ENCODE results near the gene CMSS1. TPM values are rescaled to one million over a fixed set of nuclear protein-coding genes. Genes with fewer than 3 reads are reported as not detected.

CMSS1 gene
- total RNA-seq, 2 experiments from 2014 or later = 34.8 to 37.2 TPM

- POLR2A ChIA-PET = interaction anchor here (0.6 kb wide), 1 partner anchor 73 kb away, joined by 3 read pairs; no protein-coding TSS in a partner anchor
- DNase-seq = peak; percentile 20
- Mint-ChIP-seq H3K4me1 (peaks cover 19% of the 10 kb centered on the region), H3K27me3 (no peaks in the 10 kb centered on the region), H3K9me3 (peaks cover 18% of the 10 kb centered on the region), H3K36me3 (ENCODE audit: low read depth) (peaks cover 30% of the 10 kb centered on the region), H3K4me3 (no peak overlapping the region), H3K27ac (no peak overlapping the region)
- CTCF ChIA-PET = interaction anchor here (0.6 to 1.8 kb wide), 3 partner anchors 14 to 153 kb away, joined by 3 to 5 read pairs (median 4); no protein-coding TSS in a partner anchor
These were observed 326.7 kb downstream of the CMSS1 start for GRCh38 chr3:100144255-100144866.

DNA sequence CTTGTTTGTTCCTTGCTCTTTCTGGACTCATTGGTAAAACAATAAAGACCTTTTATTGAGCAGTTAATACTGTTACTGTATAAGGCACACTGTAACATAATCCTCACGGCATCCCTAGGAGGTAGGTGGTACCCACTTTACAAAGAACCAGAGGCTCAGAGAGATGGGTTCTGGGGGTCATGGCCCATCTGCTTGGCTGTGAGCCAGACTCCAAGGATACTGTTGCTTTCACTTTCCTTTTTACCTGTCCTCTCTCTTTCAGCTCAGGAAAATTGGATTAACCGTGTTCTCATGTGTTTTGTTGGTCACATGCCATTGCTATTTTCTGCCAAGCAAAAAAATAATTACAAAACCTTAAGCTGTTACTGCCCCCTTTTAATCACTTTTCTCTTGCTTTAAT is 331.5 kb downstream of the CMSS1 start:
- Mint-ChIP-seq H3K36me3 (ENCODE audit: low read depth) (peaks cover 48% of the 10 kb centered on the region), H3K27ac (no peak overlapping the region), H3K9me3 (peaks cover under 1% of the 10 kb centered on the region), H3K4me3 (no peak overlapping the region), H3K4me1 (peaks cover 22% of the 10 kb centered on the region), H3K27me3 (no peaks in the 10 kb centered on the region)
- CTCF ChIA-PET = interaction anchor here (1.2 kb wide), 1 partner anchor 13 kb away, joined by 4 read pairs; no protein-coding TSS in a partner anchor
- DNase-seq = no peak
- POLR2A ChIA-PET = no interaction called here

DNA sequence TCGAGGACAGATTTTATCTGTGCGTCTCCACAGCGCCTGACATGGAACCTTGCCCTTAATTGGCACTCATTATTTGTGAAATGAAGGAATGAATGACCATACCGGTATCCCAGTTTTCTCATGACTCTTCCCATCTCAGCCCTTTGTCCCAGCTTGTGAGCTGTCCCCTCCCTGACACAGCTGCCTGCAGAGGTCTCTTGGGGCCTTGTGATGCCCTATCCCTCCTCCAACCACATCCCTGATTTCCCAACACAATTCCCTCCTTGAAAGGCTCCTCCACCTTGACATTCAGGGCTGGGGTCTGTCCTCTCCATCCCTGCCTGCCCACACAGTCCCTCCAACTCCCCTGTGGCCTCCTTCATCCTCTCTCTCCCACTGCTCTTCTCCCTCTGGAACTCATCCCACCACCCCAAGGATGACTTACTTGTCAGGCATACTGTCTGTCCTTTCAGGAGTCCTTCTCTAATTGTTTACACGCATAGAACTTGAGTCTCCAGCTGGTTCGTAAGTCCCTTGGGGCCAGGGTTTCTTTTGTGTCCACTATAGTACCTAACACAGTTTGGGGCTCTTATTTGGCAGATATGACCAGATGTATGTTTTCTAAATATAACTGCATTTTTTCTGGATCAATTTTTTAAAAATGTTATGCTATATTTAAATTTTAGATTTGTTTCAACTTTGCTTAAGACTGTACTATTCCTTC is 332.2 kb downstream of the CMSS1 start:
- CTCF ChIA-PET = interaction anchor here (1.2 kb wide), 1 partner anchor 13 kb away, joined by 4 read pairs; no protein-coding TSS in a partner anchor
- Mint-ChIP-seq H3K4me1 (peaks cover 15% of the 10 kb centered on the region), H3K9me3 (no peaks in the 10 kb centered on the region), H3K4me3 (no peak overlapping the region), H3K27ac (peak overlapping the region; percentile 15), H3K36me3 (ENCODE audit: low read depth) (peaks cover 44% of the 10 kb centered on the region), H3K27me3 (no peaks in the 10 kb centered on the region)
- no peak for DNase-seq
- POLR2A ChIA-PET = no interaction called here

DNA sequence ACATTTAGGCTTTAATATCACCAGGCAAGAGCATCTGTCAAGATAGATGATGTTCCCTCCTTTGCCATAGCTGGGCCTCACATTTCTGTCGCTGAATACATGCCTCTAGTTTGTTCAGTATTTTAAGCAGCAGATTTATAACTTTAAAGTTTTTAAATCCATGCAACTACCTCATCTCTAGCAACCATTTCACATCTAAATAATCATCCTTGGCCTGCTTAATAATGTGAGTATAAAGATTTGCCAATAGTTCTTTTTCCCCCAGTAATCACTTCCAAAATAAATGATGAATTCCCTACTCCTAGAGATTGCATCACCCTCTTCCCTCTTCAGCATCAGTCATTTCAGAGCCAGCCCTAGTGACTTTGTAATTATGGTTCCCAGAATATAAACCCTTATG is 332.8 kb downstream of the CMSS1 start:
- H3K4me3 Mint-ChIP-seq = no peak overlapping the region
- H3K9me3 Mint-ChIP-seq = peaks cover 5% of the 10 kb centered on the region
- ChIA-PET CTCF (no interaction called here), POLR2A (no interaction called here)
- H3K4me1 Mint-ChIP-seq = peaks cover 13% of the 10 kb centered on the region
- no peak overlapping the region for H3K27ac Mint-ChIP-seq
- H3K36me3 Mint-ChIP-seq (ENCODE audit: low read depth) = peaks cover 50% of the 10 kb centered on the region
- no peak for DNase-seq
- no peaks in the 10 kb centered on the region for H3K27me3 Mint-ChIP-seq

- Mint-ChIP-seq H3K4me3 (no peak overlapping the region), H3K27ac (no peak overlapping the region), H3K9me3 (peaks cover 9% of the 10 kb centered on the region), H3K4me1 (peaks cover 11% of the 10 kb centered on the region), H3K36me3 (ENCODE audit: low read depth) (peaks cover 53% of the 10 kb centered on the region), H3K27me3 (no peaks in the 10 kb centered on the region)
- ChIA-PET CTCF (no interaction called here), POLR2A (no interaction called here)
- DNase-seq = no peak
These were observed 333.5 kb downstream of the CMSS1 start for GRCh38 chr3:100151024-100151707.

GRCh38 chr3:100154171-100154570 is 336.5 kb downstream of the CMSS1 start:
- Mint-ChIP-seq H3K27ac (no peak overlapping the region), H3K4me3 (no peak overlapping the region), H3K36me3 (ENCODE audit: low read depth) (peaks cover 53% of the 10 kb centered on the region), H3K27me3 (no peaks in the 10 kb centered on the region), H3K9me3 (peaks cover 19% of the 10 kb centered on the region), H3K4me1 (peaks cover 7% of the 10 kb centered on the region)
- no peak for DNase-seq
- ChIA-PET POLR2A (no interaction called here), CTCF (interaction anchor here (0.8 kb wide), 1 partner anchor 79 kb away, joined by 3 read pairs; no protein-coding TSS in a partner anchor)

DNA sequence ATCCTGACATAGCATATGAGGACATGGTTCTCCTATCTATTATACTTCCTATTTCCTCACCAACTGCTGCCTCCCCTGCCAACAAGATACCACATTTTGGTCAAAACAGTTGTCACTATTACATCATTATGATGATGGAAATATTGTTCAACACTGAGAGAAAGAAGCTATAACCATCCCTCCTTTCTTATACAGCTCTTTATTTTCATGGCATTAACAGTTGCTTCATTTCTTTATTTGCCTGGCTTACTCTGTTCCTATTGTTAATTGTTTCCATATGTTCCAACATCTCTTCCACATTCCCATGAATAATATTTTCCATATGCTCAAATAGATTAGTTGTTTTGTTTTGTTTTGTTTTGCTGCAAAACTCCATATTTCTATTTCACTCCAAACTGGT is 337.5 kb downstream of the CMSS1 start:
- H3K36me3 Mint-ChIP-seq (ENCODE audit: low read depth) = peaks cover 46% of the 10 kb centered on the region
- H3K9me3 Mint-ChIP-seq = peaks cover 19% of the 10 kb centered on the region
- POLR2A ChIA-PET = no interaction called here
- CTCF ChIA-PET = interaction anchor here (0.8 kb wide), 1 partner anchor 78 kb away, joined by 3 read pairs; no protein-coding TSS in a partner anchor
- no peaks in the 10 kb centered on the region for H3K27me3 Mint-ChIP-seq
- no peak for DNase-seq
- H3K4me1 Mint-ChIP-seq = no peaks in the 10 kb centered on the region
- no peak overlapping the region for H3K27ac Mint-ChIP-seq
- H3K4me3 Mint-ChIP-seq = no peak overlapping the region

- CTCF ChIA-PET = interaction anchor here (0.7 kb wide), 1 partner anchor 305 kb away, joined by 3 read pairs; no protein-coding TSS in a partner anchor
- Mint-ChIP-seq H3K9me3 (peaks cover 19% of the 10 kb centered on the region), H3K4me1 (no peaks in the 10 kb centered on the region), H3K4me3 (no peak overlapping the region), H3K36me3 (ENCODE audit: low read depth) (peaks cover 45% of the 10 kb centered on the region), H3K27me3 (no peaks in the 10 kb centered on the region), H3K27ac (no peak overlapping the region)
- POLR2A ChIA-PET = no interaction called here
- DNase-seq = no peak
These were observed 337.9 kb downstream of the CMSS1 start for GRCh38 chr3:100155590-100155989.

GRCh38 chr3:100157685-100158084 is 340.0 kb downstream of the CMSS1 start:
- Mint-ChIP-seq H3K27ac (no peak overlapping the region), H3K27me3 (no peaks in the 10 kb centered on the region), H3K9me3 (peaks cover 19% of the 10 kb centered on the region), H3K36me3 (ENCODE audit: low read depth) (peaks cover 32% of the 10 kb centered on the region), H3K4me1 (no peaks in the 10 kb centered on the region), H3K4me3 (no peak overlapping the region)
- POLR2A ChIA-PET = no interaction called here
- CTCF ChIA-PET = no interaction called here
- no peak for DNase-seq

- Mint-ChIP-seq H3K36me3 (ENCODE audit: low read depth) (peaks cover 25% of the 10 kb centered on the region), H3K27ac (no peak overlapping the region), H3K4me1 (no peaks in the 10 kb centered on the region), H3K27me3 (no peaks in the 10 kb centered on the region), H3K4me3 (no peak overlapping the region), H3K9me3 (peaks cover 19% of the 10 kb centered on the region)
- POLR2A ChIA-PET = no interaction called here
- no peak for DNase-seq
- CTCF ChIA-PET = no interaction called here
These were observed 341.3 kb downstream of the CMSS1 start for GRCh38 chr3:100158918-100159330.

- Mint-ChIP-seq H3K4me1 (no peaks in the 10 kb centered on the region), H3K4me3 (no peak overlapping the region), H3K9me3 (peaks cover 19% of the 10 kb centered on the region), H3K27me3 (no peaks in the 10 kb centered on the region), H3K27ac (no peak overlapping the region), H3K36me3 (ENCODE audit: low read depth) (peaks cover 23% of the 10 kb centered on the region)
- no peak for DNase-seq
- POLR2A ChIA-PET = no interaction called here
- CTCF ChIA-PET = no interaction called here
These were observed 341.9 kb downstream of the CMSS1 start for GRCh38 chr3:100159331-100160153.

DNA sequence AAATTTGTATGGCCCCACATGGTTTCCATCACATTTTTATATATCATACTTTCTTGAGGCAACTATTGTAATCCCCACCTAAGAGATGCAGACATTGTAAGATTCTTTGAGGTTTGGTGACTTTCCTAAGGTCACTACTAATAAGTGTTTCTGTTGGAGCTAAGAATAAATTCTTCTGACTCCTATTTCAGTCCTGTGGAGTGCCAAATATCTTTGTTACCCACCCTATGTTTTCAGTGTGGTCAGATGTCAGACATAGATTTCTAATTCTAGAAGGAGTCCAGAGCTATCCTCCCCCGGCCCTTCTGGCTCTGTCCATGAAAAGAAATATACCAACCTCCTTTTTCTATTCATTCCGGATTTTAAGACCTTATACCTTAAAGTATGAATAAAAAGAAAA is 342.9 kb downstream of the CMSS1 start:
- Mint-ChIP-seq H3K9me3 (peaks cover 14% of the 10 kb centered on the region), H3K4me1 (no peaks in the 10 kb centered on the region), H3K27ac (no peak overlapping the region), H3K36me3 (ENCODE audit: low read depth) (peaks cover 18% of the 10 kb centered on the region), H3K27me3 (no peaks in the 10 kb centered on the region), H3K4me3 (no peak overlapping the region)
- ChIA-PET POLR2A (no interaction called here), CTCF (no interaction called here)
- no peak for DNase-seq

Measured in activated CD4-positive, alpha-beta T cell treated with anti-CD3 and anti-CD28 coated beads, Interleukin-2, amount 10 ng/mL, durations not matched to agents 7 days and 5 days (primary cell).